AG20443 (cell line): Measurements from ENCODE around the gene CCDC33.
"Not testable (repeated sequence)": the region's sequence is repeated elsewhere in the genome, so short reads cannot be mapped to it uniquely, and the experiment has no call there.

ENCODE experiments used
- DNase-seq: peaks from one replicate; pipeline ENCODE4 v3.0.0; 2012; ENCODE audit warnings: low spot score, mixed read lengths

The CCDC33 gene

GRCh38 chr15:74333662-74334061 is 97.5 kb downstream of the CCDC33 start:
- no peak for DNase-seq

- no peak for DNase-seq
Measured at GRCh38 chr15:74334127-74334526, 98.0 kb downstream of the CCDC33 start.

- DNase-seq: no peak
Measured at GRCh38 chr15:74335396-74335795, 99.3 kb downstream of the CCDC33 start.

- DNase-seq: peak; percentile 63
Measured at GRCh38 chr15:74336061-74337005, 100.2 kb downstream of the CCDC33 start.

- no peak for DNase-seq
Measured at GRCh38 chr15:74337146-74337545, 101.0 kb downstream of the CCDC33 start.

- no peak for DNase-seq
Measured at GRCh38 chr15:74337607-74338211, 101.6 kb downstream of the CCDC33 start.

- no peak for DNase-seq
Measured at GRCh38 chr15:74338676-74339075, 102.5 kb downstream of the CCDC33 start.

- no peak for DNase-seq
Measured at GRCh38 chr15:74339371-74339770, 103.2 kb downstream of the CCDC33 start.

GRCh38 chr15:74340150-74340549 is 104.0 kb downstream of the CCDC33 start:
- peak; percentile 79 for DNase-seq

- no peak for DNase-seq
Measured at GRCh38 chr15:74343127-74343796, 107.1 kb downstream of the CCDC33 start.

- DNase-seq: no peak
Measured at GRCh38 chr15:74343797-74344127, 107.6 kb downstream of the CCDC33 start.

- DNase-seq: no peak
Measured at GRCh38 chr15:74345051-74345450, 108.9 kb downstream of the CCDC33 start.

GRCh38 chr15:74347757-74348250 is 111.7 kb downstream of the CCDC33 start:
- DNase-seq: no peak

GRCh38 chr15:74349241-74349778 is 113.2 kb downstream of the CCDC33 start:
- DNase-seq: no peak

- DNase-seq: no peak
Measured at GRCh38 chr15:74350295-74351275, 114.5 kb downstream of the CCDC33 start.

GRCh38 chr15:74351670-74352069 is 115.5 kb downstream of the CCDC33 start:
- no peak for DNase-seq

GRCh38 chr15:74352393-74352910 is 116.3 kb downstream of the CCDC33 start:
- DNase-seq: no peak

- DNase-seq: not testable (repeated sequence)
Measured at GRCh38 chr15:74353992-74354391, 117.9 kb downstream of the CCDC33 start.

GRCh38 chr15:74356050-74356449 is 119.9 kb downstream of the CCDC33 start:
- DNase-seq: not testable (repeated sequence)

- not testable (repeated sequence) for DNase-seq
Measured at GRCh38 chr15:74357514-74357913, 121.4 kb downstream of the CCDC33 start.

- not testable (repeated sequence) for DNase-seq
Measured at GRCh38 chr15:74359376-74359775, 123.2 kb downstream of the CCDC33 start.
